ENCODE results near the gene AFMID. TPM values are rescaled to one million over a fixed set of nuclear protein-coding genes. Genes with fewer than 3 reads are reported as not detected.

AFMID gene
- total RNA-seq, 1 experiment from 2014 or later: 59.3 TPM

Other genes with a start within 250 kb of the AFMID start
- gene TNRC6C, start 228.7 kb upstream of the AFMID start, total RNA-seq (2021; ENCODE audit: unreplicated experiment): 10.1 TPM
- 58.0 TPM for gene TMC6, start 58.6 kb upstream of the AFMID start, total RNA-seq (2021; ENCODE audit: unreplicated experiment)
- 1.4 TPM for gene TMC8, start 56.6 kb upstream of the AFMID start, total RNA-seq (2021; ENCODE audit: unreplicated experiment)
- 0.67 TPM for gene C17orf99, start 41.0 kb upstream of the AFMID start, total RNA-seq (2021; ENCODE audit: unreplicated experiment)
- gene SYNGR2, start 18.8 kb upstream of the AFMID start, total RNA-seq (2021; ENCODE audit: unreplicated experiment): 204 TPM
- 153 TPM for gene TK1, start 310 bp upstream of the AFMID start, total RNA-seq (2021; ENCODE audit: unreplicated experiment)
- gene BIRC5, start 26.9 kb downstream of the AFMID start, total RNA-seq (2021; ENCODE audit: unreplicated experiment): 119 TPM
- gene TMEM235, start 44.3 kb downstream of the AFMID start, total RNA-seq (2021; ENCODE audit: unreplicated experiment): not detected
- gene SOCS3, start 172.7 kb downstream of the AFMID start, total RNA-seq (2021; ENCODE audit: unreplicated experiment): 53.1 TPM
- 47.5 TPM for gene PGS1, start 191.3 kb downstream of the AFMID start, total RNA-seq (2021; ENCODE audit: unreplicated experiment)